ENCODE results near the gene PDE5A.

GRCh38 chr4:119587796-119588195, 40.8 kb downstream of the PDE5A start:
- TF ChIP-seq POLR2AphosphoS5 (IDR thresholded peaks at IDR 0.05; ENCODE audit: low read depth, low read length) (no peak), POLR2A (IDR thresholded peaks at IDR 0.05; ENCODE audit: low read depth, low read length) (no peak)
